Umbilical cord (tissue), 2 donors: ENCODE measurements around the gene POLR2E. TPM values are rescaled to one million over a fixed set of nuclear protein-coding genes. Genes with fewer than 3 reads are reported as not detected.
"Not testable (repeated sequence)": the region's sequence is repeated elsewhere in the genome, so short reads cannot be mapped to it uniquely, and the experiment has no call there.

ENCODE experiments used
- DNase-seq: peaks from one replicate; pipeline ENCODE4 v3.0.0-alpha.2; 2015; ENCODE audit warnings: low spot score
- total RNA-seq: library from RNA; depleted of rRNA; stranded (reverse); fragments of >200 nt; gene quantifications from one replicate; pipeline ENCODE4 v1.2.3, GENCODE V29; 2014; ENCODE audit warnings: low replicate concordance; ENCODE audit not compliant: insufficient read depth

The POLR2E gene
- total RNA-seq: 42.6 TPM

DNA sequence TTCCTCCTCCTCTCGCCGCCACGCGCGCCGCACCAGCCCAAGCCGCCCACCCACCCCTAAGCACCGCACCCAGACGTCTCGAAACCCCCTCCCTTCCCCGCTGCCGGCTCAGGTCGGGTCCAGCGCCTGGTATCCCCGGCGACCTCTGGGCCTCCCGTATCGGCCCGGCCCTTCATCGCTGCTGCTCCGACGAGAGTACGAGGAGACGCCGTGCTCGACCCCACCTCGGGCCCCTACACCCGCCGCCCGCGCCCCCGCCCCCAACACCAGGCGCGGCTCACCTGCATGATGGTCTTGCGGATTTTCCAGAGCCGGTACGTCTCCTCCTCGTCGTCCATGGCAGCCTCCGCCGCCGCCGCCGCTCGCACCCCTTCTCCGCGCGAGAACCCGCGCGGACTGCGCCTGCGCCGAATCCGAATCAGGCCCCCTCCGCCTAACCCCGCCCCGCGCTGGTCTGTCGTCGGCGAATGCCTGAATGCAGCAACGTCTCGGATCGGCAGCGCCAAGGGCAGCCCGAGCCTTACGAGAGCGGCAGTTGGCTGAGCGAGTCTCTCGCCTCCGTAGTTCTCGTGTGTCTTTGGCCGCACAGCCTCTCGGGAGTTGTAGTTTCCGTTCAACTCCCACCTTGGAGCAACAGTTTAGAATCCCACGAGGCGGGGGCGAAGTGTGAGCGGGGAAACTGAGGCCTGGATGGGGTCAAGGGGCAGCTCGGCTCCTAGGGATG lies at the start of gene POLR2E:
Gene POLR2E (minus strand): TSS at position 398 of the 724 bp plus-strand sequence. CDS start 60 bp downstream, at position 338.
- DNase-seq: peak; percentile 99

DNA sequence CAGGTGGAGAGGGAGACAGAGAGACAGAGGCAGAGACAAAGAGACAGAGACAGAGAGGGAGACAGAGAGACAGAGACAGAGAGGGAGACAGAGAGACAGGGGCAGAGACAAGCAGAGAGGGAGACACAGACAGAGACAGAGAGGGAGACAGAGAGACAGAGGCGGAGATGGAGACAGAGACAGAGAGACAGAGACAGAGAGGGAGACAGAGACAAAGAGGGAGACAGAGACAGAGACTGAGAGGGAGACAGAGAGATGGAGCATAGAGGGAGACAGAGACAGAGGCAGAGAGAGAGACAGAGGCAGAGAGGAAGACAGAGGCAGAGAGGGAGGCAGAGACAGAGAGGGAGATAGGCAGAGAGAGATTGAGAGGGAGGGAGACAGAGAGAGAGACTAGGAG lies 49.6 kb upstream of the POLR2E start:
- no peak for DNase-seq

DNA sequence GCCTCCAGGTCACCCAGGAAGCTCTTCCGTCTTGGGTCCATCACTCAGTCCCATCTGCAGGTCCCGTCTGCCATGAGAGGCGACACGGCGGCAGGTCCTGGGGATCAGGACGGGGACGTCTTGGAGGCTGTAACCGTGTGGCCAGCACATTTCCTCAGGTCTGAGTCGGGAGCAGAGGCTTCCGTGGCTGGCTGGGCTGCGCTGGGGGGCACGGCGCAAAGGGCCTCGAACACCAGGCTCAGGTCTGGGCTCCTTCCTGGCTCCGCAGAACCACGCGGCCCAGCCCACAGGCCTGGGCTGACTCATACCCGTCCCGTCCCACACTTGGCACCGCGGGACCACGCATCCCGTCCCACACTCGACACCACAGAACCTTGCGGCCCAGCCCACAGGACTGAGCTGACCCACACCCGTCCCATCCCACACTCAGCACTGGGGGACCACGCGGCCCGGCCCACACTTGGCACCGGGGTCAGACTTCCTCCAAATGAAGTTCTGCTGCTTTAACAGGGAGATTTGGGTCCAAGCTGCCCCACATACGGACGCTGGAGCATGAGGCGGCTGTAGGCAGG lies 48.7 kb upstream of the POLR2E start:
- no peak for DNase-seq

- no peak for DNase-seq
Measured at GRCh38 chr19:1141944-1142343, 46.8 kb upstream of the POLR2E start.

DNA sequence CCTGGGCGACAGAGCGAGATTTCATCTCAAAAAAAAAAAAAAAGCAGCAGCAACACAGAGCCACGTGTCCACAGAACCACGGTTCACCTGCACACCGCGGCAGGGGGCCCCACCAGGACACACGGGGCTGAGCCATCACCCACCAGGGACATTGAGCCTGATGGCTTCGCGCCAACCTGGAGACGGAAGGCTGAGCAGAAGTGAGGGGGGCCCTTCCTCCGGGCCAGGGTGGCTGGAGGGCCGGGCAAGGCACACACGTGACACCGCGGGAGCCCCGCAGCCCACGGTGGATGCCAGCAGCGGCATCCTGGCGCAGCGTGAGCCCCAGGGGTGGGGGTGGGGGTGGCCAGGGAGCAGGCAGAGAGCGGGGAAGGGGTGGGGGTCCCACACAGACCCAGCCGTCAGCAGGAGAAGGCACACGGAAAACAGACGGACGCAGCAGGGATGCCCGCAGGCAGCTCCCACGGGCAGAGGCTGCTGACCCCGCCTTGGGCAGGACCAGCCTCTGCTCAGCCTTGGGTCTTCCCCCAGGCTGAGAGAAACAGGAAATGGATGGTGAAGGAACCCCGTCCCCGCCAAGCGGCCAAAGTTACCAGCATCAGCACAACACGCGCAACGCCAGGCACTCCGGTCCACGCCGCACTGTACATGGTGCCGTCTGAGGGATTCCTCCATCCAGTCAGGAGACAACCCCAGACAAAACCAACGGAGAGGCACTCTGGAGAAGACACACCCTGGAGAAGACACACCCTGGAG lies 45.3 kb upstream of the POLR2E start:
- no peak for DNase-seq

DNA sequence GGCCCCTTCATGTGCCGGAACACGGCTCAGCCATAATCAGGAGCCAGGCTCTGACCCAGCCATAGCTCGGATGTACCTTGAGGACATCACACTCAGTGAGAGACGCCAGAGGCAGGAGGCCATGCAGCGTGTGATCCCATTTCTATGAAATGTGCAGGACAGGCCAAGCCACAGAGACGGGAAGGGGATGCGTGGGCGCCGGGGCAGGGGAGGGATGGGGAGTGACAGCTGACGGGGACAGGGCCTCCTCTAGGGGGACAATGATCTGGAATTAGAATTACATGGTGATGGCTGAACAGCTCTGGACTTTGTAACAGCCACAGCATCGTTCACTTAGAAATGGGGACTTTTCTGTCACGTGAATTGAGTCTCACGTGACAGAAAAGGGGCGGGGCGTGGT lies 44.0 kb upstream of the POLR2E start:
- no peak for DNase-seq

GRCh38 chr19:1138121-1138520 lies 42.9 kb upstream of the POLR2E start:
- no peak for DNase-seq

DNA sequence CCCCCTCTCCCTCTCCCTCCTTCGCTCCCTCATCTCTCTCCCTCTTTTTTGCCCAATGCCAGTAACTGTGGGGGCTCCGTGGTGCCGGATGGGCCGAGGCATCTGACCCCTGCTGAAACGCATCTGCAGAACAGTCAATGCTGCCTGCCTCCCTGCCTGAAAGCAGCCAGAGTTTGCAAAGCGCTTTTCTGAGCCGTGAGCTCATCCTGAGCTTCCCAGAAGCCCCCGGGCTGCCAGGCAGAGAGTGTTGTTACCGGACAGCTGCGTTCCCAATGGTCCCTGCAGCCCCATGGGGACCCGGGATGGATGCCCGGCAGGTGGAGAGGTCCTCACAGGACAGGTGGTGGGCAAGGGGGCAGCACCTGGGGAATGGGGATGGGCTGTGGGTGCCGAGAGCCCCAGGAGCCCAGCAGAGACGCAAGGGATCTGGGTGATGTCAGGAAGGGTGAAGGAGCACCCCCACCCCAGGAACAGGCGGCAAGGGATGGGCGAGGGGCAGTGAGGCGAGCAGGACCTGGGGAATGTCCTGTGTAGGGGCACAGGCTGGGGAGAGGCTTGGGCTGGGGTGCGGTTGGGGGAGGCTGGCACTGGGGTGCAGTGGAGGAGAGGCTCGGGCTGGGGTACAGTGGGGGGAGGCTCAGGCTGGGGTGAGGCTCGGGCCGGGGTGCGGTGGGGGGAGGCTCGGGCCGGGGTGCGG lies 41.6 kb upstream of the POLR2E start:
- DNase-seq: no peak

DNA sequence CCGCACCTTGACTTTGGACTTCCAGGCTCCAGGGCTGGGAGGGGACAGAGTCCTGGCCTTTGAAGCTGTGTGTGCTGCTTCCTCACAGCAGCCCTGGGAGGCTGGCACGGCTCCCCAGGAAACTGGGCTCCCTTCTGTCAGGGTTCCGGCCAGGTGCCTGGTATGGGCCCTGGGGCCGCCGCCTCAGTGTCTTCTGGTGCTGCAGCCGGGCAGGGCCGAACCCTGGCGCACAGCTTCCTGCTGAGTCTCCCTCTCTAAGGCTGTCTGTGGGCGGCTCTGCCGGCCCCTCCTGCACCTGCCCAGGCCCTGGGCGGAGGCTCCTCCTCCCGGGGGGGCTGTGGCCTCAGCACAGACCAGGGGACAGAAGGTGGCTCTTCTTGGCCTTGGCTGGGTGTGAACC lies 41.0 kb upstream of the POLR2E start:
- DNase-seq: no peak

- DNase-seq: no peak
Measured at GRCh38 chr19:1135454-1135853, 40.3 kb upstream of the POLR2E start.

DNA sequence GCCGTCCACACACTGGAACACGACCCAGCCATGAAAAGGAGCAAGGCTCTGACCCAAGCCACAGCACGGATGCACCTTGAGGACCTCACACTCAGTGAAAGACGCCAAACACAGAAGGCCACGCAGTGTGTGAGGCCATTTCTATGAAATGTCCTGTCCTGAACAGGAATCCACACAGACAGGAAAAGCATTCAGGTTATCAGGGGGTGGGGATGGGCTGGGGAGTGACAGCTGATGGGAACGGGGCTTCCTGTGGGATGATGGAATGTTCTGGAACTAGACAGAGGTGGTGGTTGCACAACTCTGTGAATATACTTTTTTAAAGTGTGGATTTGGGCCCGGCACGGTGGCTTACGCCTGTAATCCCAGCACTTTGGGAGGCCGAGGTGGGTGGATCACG lies 39.3 kb upstream of the POLR2E start:
- DNase-seq: no peak

DNA sequence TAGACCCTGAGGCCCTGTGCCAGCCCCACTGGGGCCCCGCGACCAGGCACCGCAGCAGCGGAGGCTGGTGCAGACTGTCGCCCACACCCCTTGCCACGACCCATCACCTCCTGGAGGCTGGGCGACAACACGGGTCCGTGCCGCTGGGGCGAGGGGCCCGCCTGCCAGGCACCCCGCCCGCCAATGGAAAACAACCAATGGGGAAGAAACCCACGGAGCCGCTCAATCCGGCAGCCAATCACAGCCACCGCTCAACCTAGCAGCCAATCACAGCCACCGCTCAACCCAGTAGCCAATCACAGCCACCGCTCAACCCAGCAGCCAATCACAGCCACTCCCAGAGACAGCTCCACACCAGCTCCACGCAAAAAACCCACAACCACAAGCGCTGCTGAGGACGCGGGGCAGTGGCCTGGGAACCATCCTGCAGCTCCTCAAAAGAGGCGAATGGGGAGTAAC lies 38.3 kb upstream of the POLR2E start:
- no peak for DNase-seq

DNA sequence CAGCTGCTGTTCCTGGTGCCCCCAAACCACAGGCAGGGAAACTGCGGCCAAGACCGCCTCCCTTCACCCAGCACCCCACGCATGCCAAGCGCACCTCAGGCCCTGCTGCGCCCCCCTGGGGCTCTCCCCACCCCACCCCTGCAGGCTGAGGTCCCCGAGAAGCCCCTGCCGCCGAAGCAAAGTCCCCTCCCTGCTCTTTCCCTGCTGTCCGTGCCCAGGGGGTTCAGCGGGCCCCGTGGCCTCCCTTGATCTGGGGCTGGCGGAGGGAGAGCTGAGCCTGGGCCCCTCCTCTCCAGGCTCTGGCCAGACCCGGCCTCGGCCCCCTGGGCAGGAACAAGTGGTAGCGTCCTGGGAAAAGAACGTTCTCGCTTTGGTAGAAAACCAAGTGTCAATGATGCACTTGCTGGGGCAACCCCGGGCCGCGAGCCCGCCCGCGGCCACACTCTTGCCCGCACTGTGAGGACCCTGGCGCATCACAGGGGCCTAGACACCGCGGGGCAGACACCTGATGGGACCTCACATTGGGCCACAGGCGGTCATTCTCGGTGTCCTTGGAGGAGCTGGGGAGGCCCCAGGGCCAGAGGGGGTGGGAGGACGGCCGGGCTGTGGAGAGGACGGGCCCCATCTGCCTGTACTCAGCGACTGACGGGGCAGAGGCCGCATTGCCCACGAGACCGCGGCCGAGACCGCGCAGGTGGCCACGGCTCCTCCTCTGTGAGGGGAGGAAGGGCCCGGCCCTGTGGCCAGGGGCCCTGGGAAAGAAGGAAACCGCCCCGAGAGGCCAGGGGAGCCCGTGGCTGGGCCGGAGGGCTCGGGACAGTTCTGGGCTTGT lies 37.6 kb upstream of the POLR2E start:
- peak; percentile 50 for DNase-seq

GRCh38 chr19:1131718-1132551 lies 36.8 kb upstream of the POLR2E start:
- DNase-seq: peak; percentile 91

DNA sequence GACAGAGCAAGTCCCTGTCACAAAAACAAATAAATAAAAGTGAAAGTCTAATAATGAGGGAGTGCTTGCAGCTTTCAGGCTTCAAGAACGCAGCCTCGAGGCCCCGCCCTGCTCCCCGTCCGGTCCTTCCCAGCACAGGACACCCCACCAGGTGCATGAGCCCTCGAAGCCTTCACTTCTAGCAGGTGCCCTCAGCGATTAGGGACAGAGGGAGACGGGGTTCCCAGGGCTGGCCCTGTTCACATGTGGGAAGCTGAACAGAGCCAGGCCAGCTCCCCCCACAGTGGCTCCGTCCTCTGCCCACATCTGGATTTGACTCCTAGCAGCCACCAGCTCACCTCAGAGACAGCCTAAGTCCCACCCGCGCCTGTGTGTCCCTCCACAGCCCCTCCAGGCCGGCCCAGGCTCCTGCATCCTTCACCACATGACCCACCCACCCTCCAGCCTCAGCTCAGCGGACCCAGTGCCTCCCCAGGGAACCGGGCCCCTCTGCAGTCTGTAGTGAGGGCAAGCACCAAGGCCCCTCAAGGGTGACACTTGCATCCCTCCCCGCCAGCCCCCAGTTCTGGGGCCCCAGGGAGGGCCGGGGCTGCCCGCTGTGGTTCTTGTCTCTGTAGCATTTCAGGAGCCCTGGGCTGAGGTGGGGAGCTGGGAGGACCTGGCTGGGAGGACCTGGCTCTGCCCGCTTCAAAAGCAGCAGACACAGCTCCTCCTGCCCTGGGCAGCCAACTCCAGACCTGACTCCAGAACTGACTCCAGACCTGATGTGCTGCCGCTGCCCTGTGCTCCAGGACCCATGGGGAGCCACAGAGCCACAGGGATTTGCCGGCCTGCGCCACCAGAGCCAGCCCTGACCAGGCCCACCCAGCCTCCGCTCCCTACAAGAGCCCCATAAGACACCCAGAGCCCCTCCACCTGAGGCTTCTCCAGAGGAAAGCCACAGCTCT lies 35.9 kb upstream of the POLR2E start:
- no peak for DNase-seq

DNA sequence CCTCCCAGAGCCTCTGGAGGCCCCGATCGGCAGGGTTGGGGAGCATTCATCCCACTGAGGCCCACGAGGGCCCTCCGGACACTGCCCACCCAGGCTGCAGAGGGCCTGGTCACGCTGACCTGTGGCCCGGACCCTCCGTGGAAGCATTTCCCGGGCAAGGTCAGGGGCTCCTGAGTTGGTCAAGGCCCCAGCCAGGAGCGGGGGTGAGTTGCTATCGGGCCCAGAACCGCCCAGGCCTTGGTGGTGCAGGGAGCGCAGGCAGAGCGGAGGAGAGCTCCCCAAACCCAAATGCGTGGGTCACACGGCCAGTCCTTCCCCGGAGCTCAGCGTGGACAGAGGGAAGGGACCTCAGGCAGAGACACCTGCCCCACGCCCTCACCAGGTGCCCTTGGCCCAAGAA lies 34.4 kb upstream of the POLR2E start:
- no peak for DNase-seq

DNA sequence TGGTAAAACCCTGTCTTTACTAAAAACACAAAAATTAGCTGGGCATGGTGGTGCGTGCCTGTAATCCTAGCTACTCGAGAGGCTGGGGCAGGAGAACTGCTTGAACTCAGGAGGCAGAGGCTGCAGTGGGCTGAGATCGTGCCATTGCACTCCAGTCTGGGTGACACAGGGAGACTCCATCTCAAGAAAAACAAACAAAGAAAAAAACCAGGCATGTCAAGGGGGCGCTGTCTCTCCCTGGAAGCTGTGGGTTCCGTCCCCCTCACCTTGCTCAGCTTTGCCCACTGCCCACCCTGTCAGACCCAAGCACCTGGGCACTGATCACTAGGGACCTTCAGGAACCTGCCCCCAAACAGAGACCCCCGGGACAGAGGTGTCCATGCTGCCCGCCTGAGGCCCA lies 33.9 kb upstream of the POLR2E start:
- DNase-seq: not testable (repeated sequence)

- DNase-seq: no peak
Measured at GRCh38 chr19:1128106-1128505, 32.9 kb upstream of the POLR2E start.
